ENCODE results near the gene DNAJC21. TPM values are rescaled to one million over a fixed set of nuclear protein-coding genes. Genes with fewer than 3 reads are reported as not detected.
A peak's percentile ranks its signal among the peaks of the same experiment; 100 is the strongest.

The DNAJC21 gene
- total RNA-seq, 3 donors from 2014 or later (not counting 1 experiment from before 2014, with no cell fraction given), result 46.8 to 57.9 (median 56.1) TPM

- Histone ChIP-seq H3K9me3 (ENCODE audit: control insufficient read depth, insufficient read depth, low read length) (no peaks in the 10 kb centered on the region), H3K36me3 (ENCODE audit: control insufficient read depth, insufficient read depth, low read length) (peaks cover 33% of the 10 kb centered on the region), H3K27me3 (ENCODE audit: control insufficient read depth, insufficient read depth, low read length) (no peaks in the 10 kb centered on the region), H3K4me1 (ENCODE audit: control insufficient read depth, insufficient read depth, low read length) (peaks cover 13% of the 10 kb centered on the region), H3K27ac (ENCODE audit: low read length) (no peak overlapping the region), H3K4me3 (ENCODE audit: low read length) (no peak overlapping the region)
- TF ChIP-seq CTCF (IDR thresholded peaks at IDR 0.05), result no peak
- Mint-ChIP-seq H3K4me3 (no peak overlapping the region), H3K4me1 (peaks cover 18 to 37% of the 10 kb centered on the region in 2 donors), H3K27me3 (ENCODE audit: low read depth in 2 of 2) (no peaks in the 10 kb centered on the region), H3K27ac (no peak overlapping the region), H3K9me3 (no peaks in the 10 kb centered on the region), H3K36me3 (peaks cover 13% of the 10 kb centered on the region)
- intact Hi-C loops (cut with micrococcal nuclease), result no loop called here
- ATAC-seq (no peak), DNase-seq (no peak)
- WGBS (ENCODE audit: insufficient coverage), result 100% methylated on average over 1 of the region's 2 CpGs
Observed at GRCh38 chr5:34913072-34913471, 16.3 kb upstream of the DNAJC21 start.

- DNase-seq, result peak in 1 of 2 donors; percentile 21
- WGBS (ENCODE audit: insufficient coverage), result 6% methylated on average over 18 of the region's 20 CpGs
Observed at GRCh38 chr5:34914671-34915138, 14.7 kb upstream of the DNAJC21 start.

GRCh38 chr5:34915139-34915855, 14.1 kb upstream of the DNAJC21 start, which contains the start of the genes BRIX1 and RAD1:
BRIX1 (plus strand) TSS chr5:34915711; CDS start chr5:34915739, 28 bp downstream.
RAD1 (minus strand) TSS chr5:34915504; CDS start chr5:34914892, 612 bp downstream.
- Histone ChIP-seq H3K9me3 (ENCODE audit: control insufficient read depth, insufficient read depth, low read length) (no peaks in the 10 kb centered on the region), H3K4me3 (ENCODE audit: low read length) (peak within 1 kb of the TSS; percentile 93), H3K27me3 (ENCODE audit: control insufficient read depth, insufficient read depth, low read length) (no peaks in the 10 kb centered on the region), H3K27ac (ENCODE audit: low read length) (peak within 1 kb of the TSS; percentile 81), H3K4me1 (ENCODE audit: control insufficient read depth, insufficient read depth, low read length) (peaks cover 13% of the 10 kb centered on the region), H3K36me3 (ENCODE audit: control insufficient read depth, insufficient read depth, low read length) (peaks cover 24% of the 10 kb centered on the region)
- WGBS (ENCODE audit: insufficient coverage), result under 1% methylated on average over 67 of the region's 67 CpGs
- H3K36me3 Mint-ChIP-seq, result peaks cover 7% of the 10 kb centered on the region
- H3K4me1 Mint-ChIP-seq, result peaks cover 18 to 32% of the 10 kb centered on the region in 2 donors
- no peak within 1 kb of the TSS for H3K27ac Mint-ChIP-seq
- ATAC-seq (peak; percentile 92 to 99 (median 96)), DNase-seq (peak; percentile 87 to 96)
- H3K9me3 Mint-ChIP-seq, result no peaks in the 10 kb centered on the region
- no peak within 1 kb of the TSS for H3K4me3 Mint-ChIP-seq
- TF ChIP-seq CTCF (IDR thresholded peaks at IDR 0.05), result no peak
- no peaks in the 10 kb centered on the region for H3K27me3 Mint-ChIP-seq (ENCODE audit: low read depth in 2 of 2)
- intact Hi-C loops (cut with micrococcal nuclease), result loop anchor here (1.0 to 5.0 kb wide), 5 partner anchors 14 to 1473 kb away; partner anchors contain the start of genes AMACR, DNAJC21, TARS1 and TTC23L

More at GRCh38 chr5:34914671-34915138, 14.7 kb upstream of the DNAJC21 start:
- no peaks in the 10 kb centered on the region for H3K9me3 Mint-ChIP-seq
- H3K27me3 Mint-ChIP-seq (ENCODE audit: low read depth in 2 of 2), result no peaks in the 10 kb centered on the region
- H3K9me3 ChIP-seq (ENCODE audit: control insufficient read depth, insufficient read depth, low read length), result no peaks in the 10 kb centered on the region
- intact Hi-C loops (cut with micrococcal nuclease), result loop anchor here (1.0 to 5.0 kb wide), 5 partner anchors 15 to 1472 kb away; partner anchors contain the start of genes AMACR, DNAJC21, TARS1 and TTC23L
- peak overlapping the region; percentile 93 for H3K4me3 ChIP-seq (ENCODE audit: low read length)
- peaks cover 18 to 36% of the 10 kb centered on the region in 2 donors for H3K4me1 Mint-ChIP-seq
- no peak for TF ChIP-seq CTCF (IDR thresholded peaks at IDR 0.05)
- H3K27ac Mint-ChIP-seq, result no peak overlapping the region
- H3K4me1 ChIP-seq (ENCODE audit: control insufficient read depth, insufficient read depth, low read length), result peaks cover 13% of the 10 kb centered on the region
- H3K36me3 ChIP-seq (ENCODE audit: control insufficient read depth, insufficient read depth, low read length), result peaks cover 22% of the 10 kb centered on the region
- peak overlapping the region; percentile 81 for H3K27ac ChIP-seq (ENCODE audit: low read length)
- H3K36me3 Mint-ChIP-seq, result peaks cover 7% of the 10 kb centered on the region
- no peak for ATAC-seq
- no peak overlapping the region for H3K4me3 Mint-ChIP-seq
- no peaks in the 10 kb centered on the region for H3K27me3 ChIP-seq (ENCODE audit: control insufficient read depth, insufficient read depth, low read length)
